HG03175 (cell line): ENCODE measurements around the gene FOXJ3.
A peak's percentile ranks its signal among the peaks of the same experiment; 100 is the strongest.

Experiments
- ATAC-seq: cut with Tn5 transposase; IDR thresholded peaks from one replicate; pipeline ENCODE4 v1.9.1; 2021; ENCODE audit warnings: mild to moderate bottlenecking, moderate library complexity; ENCODE audit not compliant: unreplicated experiment

FOXJ3 gene

DNA sequence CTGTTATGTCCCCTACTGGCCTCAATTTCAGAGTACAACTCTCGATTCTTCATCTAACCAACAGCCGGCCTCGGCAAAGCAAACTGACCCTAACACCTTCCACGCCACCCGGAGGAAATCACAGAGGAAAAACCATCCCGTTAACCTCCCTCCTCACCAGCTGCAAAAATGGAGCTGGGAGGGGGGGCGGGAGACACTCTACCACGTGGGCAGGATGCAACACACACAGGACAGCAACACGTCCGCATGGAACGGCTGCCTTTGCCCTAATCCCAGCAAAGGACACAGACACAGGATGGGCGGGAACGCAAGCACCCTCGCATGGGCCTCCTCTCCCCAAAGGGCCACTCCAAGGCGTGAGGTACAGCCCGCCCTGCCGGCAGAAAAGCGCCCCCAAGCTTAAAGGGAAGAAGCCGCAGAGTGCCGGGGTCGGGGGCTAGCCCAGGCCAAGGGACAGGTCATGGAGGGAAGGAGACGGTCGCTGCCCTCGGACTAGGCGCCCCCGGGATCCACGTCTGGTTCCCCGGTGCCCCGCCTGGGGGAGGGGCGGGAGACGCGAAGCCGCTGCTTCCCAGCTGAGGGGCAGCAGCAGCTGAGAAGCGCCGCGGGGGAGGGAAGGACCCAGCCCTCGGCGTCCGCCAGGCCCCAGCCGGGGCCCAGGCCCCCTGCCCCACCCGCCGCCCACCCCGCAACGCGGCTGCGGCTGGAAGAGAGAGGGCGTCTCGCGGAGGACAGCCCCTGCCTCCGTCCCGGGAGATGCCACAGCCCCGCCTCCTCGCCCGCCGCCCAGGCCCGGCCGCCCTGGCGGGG is 590 bp downstream of the FOXJ3 start:
- peak; percentile 56 for ATAC-seq

DNA sequence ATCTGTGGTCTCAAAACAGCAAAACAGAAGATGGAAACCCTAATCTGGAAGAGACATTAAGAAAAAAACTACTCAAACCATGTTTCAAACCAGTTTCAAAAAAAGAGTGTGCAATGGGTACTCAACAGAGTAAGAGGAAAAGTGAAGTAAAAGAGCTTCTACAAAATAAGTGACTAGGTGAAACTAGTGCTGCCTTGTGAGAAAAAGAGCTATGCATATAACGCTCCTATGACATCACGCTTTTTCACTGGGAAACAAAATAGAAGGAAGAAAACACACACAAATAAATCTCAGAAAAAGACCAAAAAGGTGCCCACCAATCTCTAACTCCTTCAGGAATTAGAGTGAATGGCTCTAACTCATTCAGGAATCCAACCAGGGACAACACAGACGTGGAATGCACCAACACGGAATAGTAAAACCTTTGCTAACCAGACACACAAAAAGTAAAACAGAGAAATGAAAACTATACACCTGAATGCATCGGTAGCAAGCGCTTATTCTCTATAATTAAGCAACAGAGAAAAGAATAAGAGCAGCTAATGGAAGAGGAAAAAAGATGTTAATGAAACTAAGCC is 1.3 kb downstream of the FOXJ3 start:
- no peak for ATAC-seq

DNA sequence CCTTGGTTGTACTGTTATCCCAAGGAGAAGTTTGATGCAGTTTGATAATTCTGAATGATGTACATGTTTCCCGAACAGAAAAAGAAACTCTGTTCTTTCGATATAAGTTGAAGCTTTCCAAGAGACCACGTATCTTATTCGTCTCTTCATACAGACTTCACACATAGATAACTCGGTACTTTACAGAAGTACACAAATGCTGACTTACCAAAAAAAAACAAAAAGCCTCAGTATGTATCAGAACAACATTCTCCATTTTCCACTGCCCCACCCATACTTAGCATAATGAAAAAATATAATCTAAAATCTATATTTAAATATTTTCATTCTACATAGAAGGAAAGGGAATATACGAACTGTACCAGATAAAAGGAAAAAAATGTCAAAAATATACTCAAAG is 2.2 kb downstream of the FOXJ3 start:
- no peak for ATAC-seq

DNA sequence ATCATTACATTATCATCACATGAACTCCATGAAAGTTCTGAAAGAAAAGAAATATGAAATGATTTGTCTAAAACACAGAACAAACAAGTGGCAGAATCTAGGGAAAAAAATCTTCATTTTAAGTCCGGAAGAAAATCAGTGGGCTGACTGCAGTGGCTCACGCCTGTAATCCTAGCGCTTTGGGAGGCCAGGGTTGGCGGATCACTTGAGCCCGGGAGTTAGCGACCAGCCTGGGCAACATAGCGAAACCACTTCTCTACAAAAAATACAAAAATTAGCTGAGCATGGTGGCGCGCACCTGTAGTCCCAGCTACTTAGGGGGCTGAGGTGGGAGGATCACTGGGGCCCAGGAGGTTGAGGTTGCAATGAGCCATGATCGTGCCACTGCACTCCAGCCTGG is 4.8 kb downstream of the FOXJ3 start:
- no peak for ATAC-seq

DNA sequence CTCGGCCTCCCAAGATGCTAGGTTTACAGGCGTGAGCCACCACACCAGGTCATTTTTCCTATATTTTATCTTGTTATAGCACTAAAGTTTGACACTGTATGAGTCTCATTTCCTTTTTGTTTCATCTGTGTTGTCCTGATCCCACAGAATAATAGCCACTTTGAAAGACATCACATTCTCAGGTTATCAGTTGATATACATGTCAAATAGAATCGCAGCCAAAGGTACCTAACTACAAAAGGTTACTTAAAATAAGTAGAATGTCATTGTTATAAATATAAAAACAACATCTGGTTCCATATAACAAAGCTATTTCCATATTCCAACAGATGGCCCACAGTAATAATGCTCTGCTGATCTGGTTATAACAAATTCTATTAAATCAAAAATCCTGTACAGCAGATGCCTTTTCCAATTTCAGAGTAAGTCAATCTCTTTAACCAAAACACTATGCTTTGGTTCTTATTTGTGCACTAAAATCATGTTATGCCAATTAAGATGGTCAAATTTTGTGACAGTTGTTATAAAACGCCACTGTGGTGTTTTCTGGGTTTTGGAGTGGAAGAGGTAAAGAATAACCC is 6.0 kb downstream of the FOXJ3 start:
- no peak for ATAC-seq

DNA sequence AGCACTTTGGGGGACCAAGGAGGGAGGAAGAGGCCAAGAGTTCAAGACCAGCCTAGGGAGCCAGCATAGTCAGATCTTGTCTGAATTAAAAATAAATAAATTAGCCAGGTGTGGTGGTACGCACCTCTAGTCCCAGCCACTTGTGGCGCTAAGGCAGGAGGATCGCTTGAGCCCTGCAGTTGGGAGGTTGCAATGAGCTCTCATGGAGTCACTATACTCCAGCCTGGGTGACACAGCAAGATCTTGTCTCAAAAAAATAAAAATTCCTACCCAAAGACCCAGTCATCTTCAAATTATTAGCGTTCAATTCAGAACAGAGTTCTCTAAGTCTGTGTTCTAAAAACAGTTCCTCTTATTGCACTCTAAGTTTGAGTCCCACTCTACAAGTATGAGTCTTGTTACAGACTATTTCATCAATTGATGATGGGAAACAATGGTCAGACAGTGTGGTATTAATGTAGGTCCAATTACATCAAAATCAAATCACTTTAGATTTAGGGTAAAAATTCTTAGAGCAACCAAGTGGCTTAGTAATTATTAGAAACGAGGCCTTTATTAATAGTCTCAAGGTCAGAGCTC is 6.9 kb downstream of the FOXJ3 start:
- no peak for ATAC-seq

DNA sequence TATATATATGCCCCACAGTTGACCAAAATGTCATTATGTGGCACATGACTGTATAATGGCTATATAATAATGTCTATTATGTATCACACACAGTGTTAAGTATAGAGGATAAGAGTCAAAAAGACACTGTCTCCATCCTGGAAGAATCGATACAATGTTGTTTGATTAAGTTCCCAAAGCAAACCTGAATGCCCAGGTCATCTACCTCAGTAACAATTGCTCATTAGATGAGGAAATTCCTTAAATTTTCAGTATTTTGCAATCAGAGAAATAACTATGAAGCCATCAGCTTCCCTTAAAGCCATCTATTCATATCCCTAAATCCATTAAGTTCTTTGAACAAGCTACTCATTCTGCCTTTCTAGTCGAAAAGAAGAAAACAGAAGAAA is 10.0 kb downstream of the FOXJ3 start:
- ATAC-seq = no peak

DNA sequence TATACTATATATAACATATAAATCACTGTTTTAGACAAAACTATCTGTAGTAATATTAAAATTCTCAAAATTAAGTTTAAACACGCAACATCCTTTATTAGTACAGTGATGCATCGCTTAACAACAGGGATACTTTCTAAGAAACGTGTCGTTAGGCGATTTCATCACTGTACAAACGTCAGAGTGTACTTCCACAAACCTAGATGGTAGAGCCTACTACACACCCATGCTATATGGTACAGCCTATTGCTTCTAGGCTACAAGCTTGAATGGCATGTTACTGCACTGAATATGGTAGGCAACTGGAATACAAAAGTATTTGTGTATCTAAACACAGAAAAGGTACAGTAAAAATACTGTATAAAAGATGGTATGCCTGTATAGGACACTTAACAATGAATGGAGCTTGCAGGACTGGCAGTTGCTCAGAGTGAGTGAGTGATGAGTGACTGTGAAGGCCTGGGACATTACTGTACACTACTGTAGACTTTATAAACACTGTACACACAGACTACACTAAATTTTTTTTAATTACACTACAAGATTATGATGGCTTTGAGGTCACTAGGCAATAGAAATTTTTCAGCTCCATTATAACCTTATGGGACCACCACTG is 10.5 kb downstream of the FOXJ3 start:
- ATAC-seq = no peak

DNA sequence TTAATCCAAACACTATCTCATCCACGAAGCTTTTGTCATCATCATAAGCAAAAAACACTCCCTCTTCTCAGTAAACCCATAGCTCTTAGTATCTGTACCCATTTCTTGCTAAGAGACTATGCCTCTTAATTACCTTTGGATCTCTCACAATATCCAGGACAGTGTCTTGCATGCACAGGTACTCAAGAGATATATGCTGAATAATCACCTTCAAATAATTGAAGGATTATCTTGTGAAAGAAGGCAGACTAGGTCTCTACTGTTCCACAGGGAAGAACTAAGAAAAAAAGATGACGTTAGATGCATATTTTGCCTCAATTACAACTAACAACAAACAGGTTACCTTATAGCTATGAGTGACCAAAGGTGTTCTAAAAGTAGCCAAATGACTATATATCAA is 11.5 kb downstream of the FOXJ3 start:
- no peak for ATAC-seq

DNA sequence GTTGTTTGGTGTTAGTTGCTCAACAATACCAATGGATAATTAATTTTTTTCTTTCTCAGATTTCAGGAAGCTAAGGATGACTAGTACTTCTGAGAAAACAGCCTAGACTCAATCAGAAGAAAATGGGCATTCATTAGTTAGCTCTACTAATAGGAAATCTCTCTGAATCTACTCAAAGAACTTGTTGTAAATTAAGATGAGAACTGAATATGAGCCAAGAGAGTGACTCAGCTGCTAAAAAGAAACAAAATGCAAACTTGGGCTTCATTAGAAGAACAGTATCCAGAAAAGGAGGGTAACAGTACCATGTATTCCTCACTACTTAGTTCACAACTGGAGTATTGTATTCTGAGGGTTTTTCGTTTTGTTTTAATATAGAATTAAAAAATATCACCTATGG is 12.5 kb downstream of the FOXJ3 start:
- no peak for ATAC-seq

DNA sequence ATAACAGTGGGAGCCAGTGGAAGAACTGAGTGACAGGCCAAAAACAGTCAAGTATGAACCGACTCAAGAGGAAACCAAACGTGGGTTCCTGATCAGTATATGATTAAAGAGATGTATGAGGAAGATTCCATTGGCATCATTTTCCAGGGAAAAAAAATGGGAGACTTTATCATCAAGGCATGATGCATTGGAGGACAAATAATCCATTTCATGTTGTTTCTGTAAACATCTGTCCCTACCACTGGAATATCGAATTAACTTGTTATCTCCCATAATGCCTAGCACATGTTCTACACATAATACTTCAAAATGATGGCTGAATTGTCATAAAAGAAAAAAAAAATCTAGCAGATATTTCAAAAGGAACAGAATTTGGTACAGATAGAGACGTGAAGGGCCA is 13.3 kb downstream of the FOXJ3 start:
- no peak for ATAC-seq

DNA sequence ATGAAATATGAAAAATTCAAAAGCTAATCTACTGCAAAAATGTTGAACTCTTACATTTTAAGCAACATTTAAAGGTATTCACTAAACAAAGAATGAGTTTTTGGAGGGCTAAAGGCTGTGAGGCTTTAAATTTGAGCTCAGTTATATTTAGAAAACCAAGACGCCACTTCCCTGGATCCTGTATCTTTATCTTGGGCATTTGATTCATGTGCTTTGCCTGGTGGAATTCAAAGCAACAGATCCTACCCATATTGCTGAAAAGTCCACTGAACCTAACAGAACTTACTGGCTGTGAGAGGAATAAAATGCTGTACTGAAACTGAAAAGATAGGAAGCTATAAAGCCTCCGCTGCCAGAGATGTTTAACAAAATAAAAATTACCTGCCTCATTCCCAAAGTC is 14.3 kb downstream of the FOXJ3 start:
- no peak for ATAC-seq

DNA sequence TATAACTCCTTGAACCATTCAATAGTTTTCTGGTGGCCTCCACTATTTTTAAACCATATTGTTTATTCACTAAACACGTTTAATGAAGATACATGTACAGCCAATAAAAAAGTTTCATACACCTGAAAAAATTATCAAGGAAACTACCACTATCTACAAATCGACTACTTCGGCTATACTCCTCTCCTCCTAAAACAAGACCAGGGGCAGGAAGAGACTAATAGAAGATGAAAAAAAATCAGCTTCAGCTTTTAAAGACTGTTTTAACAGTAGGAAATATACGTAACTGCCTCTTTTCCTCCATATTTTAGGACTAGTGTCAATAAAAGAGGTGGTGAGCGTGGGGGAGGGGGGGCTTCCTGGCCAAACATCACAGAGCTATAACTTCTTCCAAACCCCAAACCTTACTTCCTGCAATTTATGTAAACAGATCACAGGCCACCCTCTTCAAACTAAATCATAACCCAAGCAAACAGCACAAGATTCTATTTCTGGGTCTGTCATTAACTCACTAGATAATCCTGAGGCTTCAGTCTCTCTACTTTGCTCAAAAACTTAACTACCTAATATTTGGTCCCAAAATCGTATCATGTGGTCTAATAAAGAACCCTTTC is 15.1 kb downstream of the FOXJ3 start:
- ATAC-seq = no peak

DNA sequence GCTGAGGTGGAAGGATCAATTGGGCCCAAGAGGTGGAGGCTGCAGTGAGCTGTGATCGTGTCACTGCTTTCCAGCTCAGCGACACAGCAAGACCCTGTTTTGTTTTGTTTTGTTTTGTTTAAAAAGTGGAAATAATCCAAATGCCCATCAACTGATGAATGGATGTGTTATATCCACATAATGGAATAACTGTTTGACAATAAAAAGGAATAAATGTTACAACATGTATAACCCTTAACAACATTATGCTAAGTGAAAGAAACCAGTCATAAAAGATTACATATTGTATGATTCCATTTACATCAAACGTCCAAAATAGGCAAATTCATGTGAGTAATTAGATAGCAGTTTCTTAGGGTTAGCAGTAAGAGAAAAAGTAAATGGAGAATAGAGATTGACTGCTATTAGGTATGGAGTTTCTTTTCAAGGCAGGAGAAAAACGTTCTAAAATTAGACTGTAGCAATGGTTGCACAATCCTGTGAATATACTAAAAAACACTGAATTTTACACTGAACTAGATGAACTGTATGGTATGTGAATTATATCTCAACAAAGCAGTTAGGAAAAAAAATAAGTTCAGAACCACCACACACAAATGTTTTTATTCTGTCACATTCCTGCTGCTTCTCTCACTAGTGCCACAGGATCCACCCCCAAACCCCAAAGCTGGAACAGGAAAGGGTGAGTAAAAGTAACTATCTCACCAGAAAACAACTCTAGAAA is 15.7 kb downstream of the FOXJ3 start:
- ATAC-seq = no peak

DNA sequence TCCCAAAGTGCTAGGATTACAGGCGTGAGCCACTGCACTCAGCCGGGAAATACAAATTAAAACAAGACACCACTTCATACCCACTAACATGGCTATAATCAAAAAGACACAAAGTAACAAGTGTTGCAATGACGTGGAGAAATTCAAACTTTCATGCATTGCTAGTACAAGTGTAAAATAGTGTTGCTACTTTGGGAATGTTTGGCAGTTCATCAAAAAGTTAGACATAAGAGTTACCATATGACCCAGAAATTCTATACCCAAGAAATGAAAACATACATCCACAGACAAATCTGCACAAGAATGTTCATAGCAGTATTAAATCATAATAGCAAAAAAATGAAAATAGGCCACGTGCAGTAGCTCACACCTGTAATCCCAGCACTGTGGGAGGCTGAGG is 16.4 kb downstream of the FOXJ3 start:
- ATAC-seq = no peak

DNA sequence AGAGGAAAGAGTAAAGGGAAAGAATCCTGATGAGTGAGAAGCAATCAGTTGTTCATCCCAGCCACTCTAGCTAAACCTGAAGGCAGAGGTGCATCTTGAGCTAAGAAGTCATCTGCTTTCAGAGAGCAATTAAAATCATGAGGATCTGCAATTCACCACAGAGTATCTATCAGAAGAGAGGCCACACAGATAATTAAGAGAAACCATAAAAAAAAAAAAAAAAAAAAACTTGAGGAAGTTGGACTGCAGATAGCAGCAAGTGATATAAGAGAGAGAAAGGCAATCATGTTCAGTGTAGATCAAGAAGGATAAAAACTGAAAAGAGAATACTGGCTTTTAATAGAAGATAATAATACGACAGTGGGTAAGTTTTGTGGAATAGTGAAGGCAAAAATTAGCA is 17.7 kb downstream of the FOXJ3 start:
- ATAC-seq = no peak

DNA sequence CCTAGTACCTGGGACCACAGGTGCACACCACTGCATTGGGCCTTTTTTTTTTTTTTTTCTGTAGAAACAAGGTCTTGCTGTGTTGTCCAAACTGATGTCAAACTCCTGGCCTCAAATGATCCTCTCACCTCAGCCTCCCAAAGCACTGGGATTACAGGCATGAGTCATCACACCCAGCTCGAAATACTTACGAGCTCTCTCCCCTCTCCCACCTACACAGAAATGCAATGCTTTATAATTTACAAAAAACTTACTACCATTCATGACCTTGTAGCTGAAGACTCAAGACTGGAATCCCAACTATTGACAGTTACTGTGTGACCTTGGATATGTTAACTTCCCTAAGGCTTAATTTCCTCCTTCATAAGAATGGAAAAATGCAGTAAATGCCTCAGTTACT is 18.7 kb downstream of the FOXJ3 start:
- ATAC-seq = no peak

DNA sequence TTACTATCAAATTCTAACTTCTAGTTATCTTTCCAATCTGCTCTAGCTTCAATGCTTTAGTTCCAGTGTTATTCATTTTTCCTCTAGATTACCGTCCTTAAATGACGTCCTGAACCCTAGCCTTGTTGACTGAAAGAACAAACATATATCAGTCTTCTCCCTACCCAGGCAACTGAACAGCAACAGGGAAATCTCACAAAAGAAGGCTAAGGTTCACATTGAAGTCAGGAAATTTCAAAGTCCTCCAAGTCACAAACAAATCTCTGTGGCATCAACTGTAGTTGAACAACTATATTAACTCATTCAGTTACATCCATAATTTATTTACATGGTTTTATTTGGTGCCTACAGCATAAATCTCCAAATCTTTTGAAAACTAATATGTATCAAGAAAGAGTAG is 19.5 kb downstream of the FOXJ3 start:
- ATAC-seq = no peak

DNA sequence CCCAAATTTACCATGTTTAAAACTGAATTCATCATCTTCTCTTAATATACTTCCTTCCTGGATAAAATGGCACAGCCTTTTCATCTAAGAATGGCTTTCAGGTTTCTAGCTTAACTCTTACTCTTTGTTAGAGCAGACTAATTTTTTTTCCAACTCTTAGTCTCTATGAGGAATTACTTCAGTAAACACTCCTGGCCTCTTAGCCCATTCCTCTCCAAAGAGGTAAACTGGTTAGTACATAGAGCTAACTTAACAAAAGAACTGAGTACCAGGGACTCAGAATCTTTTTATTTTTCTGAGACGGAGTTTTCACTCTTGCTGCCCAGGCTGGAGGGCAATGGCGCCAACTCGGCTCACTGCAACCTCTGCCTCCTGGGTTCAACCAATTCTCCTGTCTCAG is 21.1 kb downstream of the FOXJ3 start:
- ATAC-seq = no peak

DNA sequence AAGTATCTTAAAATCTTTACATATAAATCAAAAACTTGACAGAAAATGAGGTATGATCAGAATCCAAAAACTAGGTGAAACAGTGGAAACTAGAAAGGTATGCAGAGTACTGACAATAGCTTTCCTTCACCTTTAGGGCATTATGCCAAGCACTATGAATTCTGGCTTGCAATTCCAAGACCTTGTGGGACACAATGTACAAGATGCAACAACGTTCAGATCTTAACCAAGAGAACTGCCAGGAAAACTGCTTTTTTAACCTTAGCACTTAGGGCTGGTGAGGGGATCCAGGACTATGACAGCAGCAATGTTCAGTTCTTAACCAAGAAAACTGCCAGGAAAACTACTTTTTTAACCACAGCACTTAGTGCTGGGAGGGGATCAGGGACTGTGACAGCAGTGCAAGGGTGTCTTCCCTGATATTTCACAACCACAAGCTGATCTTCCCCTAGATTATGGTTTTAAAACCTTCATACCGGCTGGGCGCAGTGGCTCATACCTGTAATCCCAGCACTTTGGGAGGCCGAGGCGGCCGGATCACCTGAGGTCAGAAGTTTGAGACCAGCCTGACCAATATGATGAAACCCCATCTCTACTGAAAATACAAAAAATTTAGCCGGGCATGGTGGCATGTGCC is 22.3 kb downstream of the FOXJ3 start:
- no peak for ATAC-seq
